Gastroesophageal sphincter (tissue), 3 donors: ENCODE measurements around the gene ENHO.

Experiments used
- POLR2A ChIP-seq, 2 donors: fragments of 450-650 bp; IDR thresholded peaks; one replicate each; pipeline ENCODE4 v1.6.1; 2017; ENCODE audit warnings: antibody characterized with exemption in 2 of 2, mild to moderate bottlenecking in 2 of 2, moderate library complexity in 1 of 2
- POLR2AphosphoS5 ChIP-seq: sonication (generic); formaldehyde crosslinking; IDR thresholded peaks from one replicate; pipeline ENCODE4 v1.6.1; 2017; ENCODE audit warnings: antibody characterized with exemption
- TF ChIP-seq, protein P1 (sequence below), 4 experiments: fragments of 200-600 bp in 2 of 4; fragments of 450-650 bp in 2 of 4; sonication (generic) in 1 of 4; IDR thresholded peaks; one replicate each; pipeline ENCODE4 v1.5.1; 2017 to 2019; ENCODE audit warnings: antibody characterized with exemption in 4 of 4, mild to moderate bottlenecking in 2 of 4, moderate library complexity in 2 of 4

DNA sequence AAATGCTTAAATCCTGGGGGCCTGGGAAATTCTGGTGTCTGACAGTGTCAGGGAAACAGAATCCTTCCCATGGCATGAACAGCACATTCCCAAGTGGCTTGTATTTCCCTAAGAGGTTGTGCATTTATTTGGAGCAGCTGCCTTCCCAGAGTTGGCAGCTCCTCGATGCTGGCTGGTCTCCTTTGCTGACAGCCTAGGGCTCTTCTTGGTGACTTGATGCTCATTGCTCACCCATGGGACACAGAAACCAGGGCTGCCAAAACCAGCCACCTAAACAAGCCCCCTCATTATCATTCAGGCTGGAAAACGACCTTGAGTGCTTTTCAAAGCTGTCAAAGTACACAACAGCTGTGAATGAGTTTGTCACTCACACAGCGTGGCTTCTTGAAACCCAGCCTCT lies 24.2 kb downstream of the ENHO start:
- TF ChIP-seq, protein P1, sequence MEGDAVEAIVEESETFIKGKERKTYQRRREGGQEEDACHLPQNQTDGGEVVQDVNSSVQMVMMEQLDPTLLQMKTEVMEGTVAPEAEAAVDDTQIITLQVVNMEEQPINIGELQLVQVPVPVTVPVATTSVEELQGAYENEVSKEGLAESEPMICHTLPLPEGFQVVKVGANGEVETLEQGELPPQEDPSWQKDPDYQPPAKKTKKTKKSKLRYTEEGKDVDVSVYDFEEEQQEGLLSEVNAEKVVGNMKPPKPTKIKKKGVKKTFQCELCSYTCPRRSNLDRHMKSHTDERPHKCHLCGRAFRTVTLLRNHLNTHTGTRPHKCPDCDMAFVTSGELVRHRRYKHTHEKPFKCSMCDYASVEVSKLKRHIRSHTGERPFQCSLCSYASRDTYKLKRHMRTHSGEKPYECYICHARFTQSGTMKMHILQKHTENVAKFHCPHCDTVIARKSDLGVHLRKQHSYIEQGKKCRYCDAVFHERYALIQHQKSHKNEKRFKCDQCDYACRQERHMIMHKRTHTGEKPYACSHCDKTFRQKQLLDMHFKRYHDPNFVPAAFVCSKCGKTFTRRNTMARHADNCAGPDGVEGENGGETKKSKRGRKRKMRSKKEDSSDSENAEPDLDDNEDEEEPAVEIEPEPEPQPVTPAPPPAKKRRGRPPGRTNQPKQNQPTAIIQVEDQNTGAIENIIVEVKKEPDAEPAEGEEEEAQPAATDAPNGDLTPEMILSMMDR (IDR thresholded peaks at IDR 0.05) = no peak
- TF ChIP-seq POLR2A (IDR thresholded peaks at IDR 0.05) = no peak
- no peak for TF ChIP-seq POLR2AphosphoS5
